IMR-90 (cell line): Measurements from ENCODE around the gene DEFB114.

Source experiments
- BHLHE40 ChIP-seq: fragments of 150-350 bp; IDR thresholded peaks from 2 replicates; pipeline ENCODE4 v1.6.1; 2016; ENCODE audit warnings: mild to moderate bottlenecking, low read depth, low read length
- CEBPB ChIP-seq: IDR thresholded peaks from 2 replicates; pipeline ENCODE4 v1.6.1; 2012; ENCODE audit warnings: low read depth, low read length, improper control_type of control experiment
- CTCF ChIP-seq: conservative IDR thresholded peaks from 2 replicates; pipeline ENCODE4 v1.5.1; 2012; ENCODE audit warnings: mild to moderate bottlenecking, low read depth, low read length, improper control_type of control experiment
- FOS ChIP-seq: fragments of 150-350 bp; IDR thresholded peaks from 2 replicates; pipeline ENCODE4 v1.6.1; 2016; ENCODE audit warnings: low read depth, low read length
- MAFK ChIP-seq: IDR thresholded peaks from 2 replicates; pipeline ENCODE4 v1.6.1; 2012; ENCODE audit warnings: low read depth, low read length, improper control_type of control experiment
- MXI1 ChIP-seq: IDR thresholded peaks from 2 replicates; pipeline ENCODE4 v1.6.1; 2012; ENCODE audit warnings: low read depth, mild to moderate bottlenecking, low read length, moderate library complexity, borderline replicate concordance
- NFE2L2 ChIP-seq: fragments of 150-350 bp; IDR thresholded peaks from 2 replicates; pipeline ENCODE4 v1.6.1; 2016; ENCODE audit warnings: low read depth, mild to moderate bottlenecking, low read length
- POLR2A ChIP-seq: IDR thresholded peaks from 2 replicates; pipeline ENCODE4 v1.6.1; 2012; ENCODE audit warnings: mild to moderate bottlenecking, low read depth, low read length
- RAD21 ChIP-seq: IDR thresholded peaks from 2 replicates; pipeline ENCODE4 v1.6.1; 2012; ENCODE audit warnings: low read length, improper control_type of control experiment
- RCOR1 ChIP-seq: IDR thresholded peaks from 2 replicates; pipeline ENCODE4 v1.6.1; 2012; ENCODE audit warnings: mild to moderate bottlenecking, low read length, improper control_type of control experiment; ENCODE audit not compliant: insufficient replicate concordance
- RFX5 ChIP-seq: IDR thresholded peaks from 2 replicates; pipeline ENCODE4 v1.8.0; 2012; ENCODE audit warnings: low read depth, mild to moderate bottlenecking, low read length, moderate library complexity
- SMC3 ChIP-seq: fragments of 150-350 bp; IDR thresholded peaks from 2 replicates; pipeline ENCODE4 v1.6.1; 2016; ENCODE audit warnings: low read depth, mild to moderate bottlenecking, antibody characterized with exemption, low read length, moderate library complexity

GRCh38 chr6:49958180-49958579 lies 5.8 kb downstream of the DEFB114 start:
- TF ChIP-seq CEBPB (no peak), POLR2A (no peak), CTCF (no peak), RFX5 (no peak), BHLHE40 (no peak), NFE2L2 (no peak), RAD21 (no peak), MAFK (no peak), FOS (no peak), SMC3 (no peak), RCOR1 (no peak), MXI1 (no peak)
